Measurements from ENCODE around the gene GPR65.

GPR65 gene

DNA sequence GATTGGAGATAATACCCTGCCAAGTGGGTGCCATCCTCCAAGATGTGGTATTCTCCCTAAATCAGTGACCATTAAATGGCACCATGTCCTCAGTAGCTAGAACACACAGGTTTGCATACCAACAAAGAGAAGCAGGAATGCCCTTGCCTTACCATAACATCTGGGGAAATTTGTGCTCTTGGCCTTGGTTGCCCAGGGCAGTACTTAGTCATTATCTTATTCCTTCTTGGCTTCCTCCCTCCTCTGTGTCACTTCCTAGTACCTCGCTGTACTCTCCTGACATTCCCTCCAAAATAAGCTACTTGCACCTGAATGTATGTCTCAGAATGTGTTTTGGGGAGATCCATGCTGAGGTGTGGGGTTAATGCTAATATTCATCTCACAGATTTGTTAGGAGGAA, 43.4 kb downstream of the GPR65 start:
- TF ChIP-seq POLR2AphosphoS5 (IDR thresholded peaks at IDR 0.05; ENCODE audit: low read depth): no peak
- TF ChIP-seq, protein P1, sequence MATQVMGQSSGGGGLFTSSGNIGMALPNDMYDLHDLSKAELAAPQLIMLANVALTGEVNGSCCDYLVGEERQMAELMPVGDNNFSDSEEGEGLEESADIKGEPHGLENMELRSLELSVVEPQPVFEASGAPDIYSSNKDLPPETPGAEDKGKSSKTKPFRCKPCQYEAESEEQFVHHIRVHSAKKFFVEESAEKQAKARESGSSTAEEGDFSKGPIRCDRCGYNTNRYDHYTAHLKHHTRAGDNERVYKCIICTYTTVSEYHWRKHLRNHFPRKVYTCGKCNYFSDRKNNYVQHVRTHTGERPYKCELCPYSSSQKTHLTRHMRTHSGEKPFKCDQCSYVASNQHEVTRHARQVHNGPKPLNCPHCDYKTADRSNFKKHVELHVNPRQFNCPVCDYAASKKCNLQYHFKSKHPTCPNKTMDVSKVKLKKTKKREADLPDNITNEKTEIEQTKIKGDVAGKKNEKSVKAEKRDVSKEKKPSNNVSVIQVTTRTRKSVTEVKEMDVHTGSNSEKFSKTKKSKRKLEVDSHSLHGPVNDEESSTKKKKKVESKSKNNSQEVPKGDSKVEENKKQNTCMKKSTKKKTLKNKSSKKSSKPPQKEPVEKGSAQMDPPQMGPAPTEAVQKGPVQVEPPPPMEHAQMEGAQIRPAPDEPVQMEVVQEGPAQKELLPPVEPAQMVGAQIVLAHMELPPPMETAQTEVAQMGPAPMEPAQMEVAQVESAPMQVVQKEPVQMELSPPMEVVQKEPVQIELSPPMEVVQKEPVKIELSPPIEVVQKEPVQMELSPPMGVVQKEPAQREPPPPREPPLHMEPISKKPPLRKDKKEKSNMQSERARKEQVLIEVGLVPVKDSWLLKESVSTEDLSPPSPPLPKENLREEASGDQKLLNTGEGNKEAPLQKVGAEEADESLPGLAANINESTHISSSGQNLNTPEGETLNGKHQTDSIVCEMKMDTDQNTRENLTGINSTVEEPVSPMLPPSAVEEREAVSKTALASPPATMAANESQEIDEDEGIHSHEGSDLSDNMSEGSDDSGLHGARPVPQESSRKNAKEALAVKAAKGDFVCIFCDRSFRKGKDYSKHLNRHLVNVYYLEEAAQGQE (IDR thresholded peaks at IDR 0.05; ENCODE audit: insufficient replicate concordance, low read depth): no peak
- TF ChIP-seq, protein P2, sequence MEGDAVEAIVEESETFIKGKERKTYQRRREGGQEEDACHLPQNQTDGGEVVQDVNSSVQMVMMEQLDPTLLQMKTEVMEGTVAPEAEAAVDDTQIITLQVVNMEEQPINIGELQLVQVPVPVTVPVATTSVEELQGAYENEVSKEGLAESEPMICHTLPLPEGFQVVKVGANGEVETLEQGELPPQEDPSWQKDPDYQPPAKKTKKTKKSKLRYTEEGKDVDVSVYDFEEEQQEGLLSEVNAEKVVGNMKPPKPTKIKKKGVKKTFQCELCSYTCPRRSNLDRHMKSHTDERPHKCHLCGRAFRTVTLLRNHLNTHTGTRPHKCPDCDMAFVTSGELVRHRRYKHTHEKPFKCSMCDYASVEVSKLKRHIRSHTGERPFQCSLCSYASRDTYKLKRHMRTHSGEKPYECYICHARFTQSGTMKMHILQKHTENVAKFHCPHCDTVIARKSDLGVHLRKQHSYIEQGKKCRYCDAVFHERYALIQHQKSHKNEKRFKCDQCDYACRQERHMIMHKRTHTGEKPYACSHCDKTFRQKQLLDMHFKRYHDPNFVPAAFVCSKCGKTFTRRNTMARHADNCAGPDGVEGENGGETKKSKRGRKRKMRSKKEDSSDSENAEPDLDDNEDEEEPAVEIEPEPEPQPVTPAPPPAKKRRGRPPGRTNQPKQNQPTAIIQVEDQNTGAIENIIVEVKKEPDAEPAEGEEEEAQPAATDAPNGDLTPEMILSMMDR (IDR thresholded peaks at IDR 0.05; ENCODE audit: insufficient read depth, low read length): no peak
- TF ChIP-seq GABPA (IDR thresholded peaks at IDR 0.05; ENCODE audit: low read depth): no peak
- no peak for TF ChIP-seq SPI1 (IDR thresholded peaks at IDR 0.05; ENCODE audit: borderline replicate concordance, low read depth)
- Histone ChIP-seq H3K4me3 (replicated peaks; ENCODE audit: insufficient read depth, low read length) (no peak overlapping the region), H3K27ac (replicated peaks) (no peak overlapping the region), H3K27me3 (ENCODE audit: insufficient read depth, poor library complexity, severe bottlenecking) (no peaks in the 10 kb centered on the region)
- no peak for DNase-seq (ENCODE audit: low read depth in 1 of 2, low spot score in 1 of 2)

DNA sequence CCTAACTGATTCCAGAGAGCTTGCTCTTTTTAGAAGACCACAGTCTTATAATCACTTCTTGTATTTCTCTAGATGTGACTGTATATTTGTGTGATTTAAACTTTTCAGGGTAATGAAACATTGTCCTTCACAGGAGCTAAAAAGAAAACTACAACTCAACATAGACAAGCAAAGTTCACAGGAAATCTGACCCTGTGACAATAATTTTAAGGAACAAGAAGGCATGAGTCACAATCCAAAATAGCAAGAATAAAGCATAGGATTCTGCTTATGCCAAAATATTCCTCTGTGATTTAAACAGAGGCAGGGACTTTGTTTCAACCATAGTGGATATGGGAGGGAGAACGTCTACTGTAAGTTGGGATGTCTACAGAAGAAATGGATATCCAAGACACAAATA, 44.3 kb downstream of the GPR65 start:
- H3K27ac ChIP-seq (replicated peaks): no peak overlapping the region
- TF ChIP-seq, protein P2 (IDR thresholded peaks at IDR 0.05; ENCODE audit: insufficient read depth, low read length): no peak
- TF ChIP-seq, protein P1 (IDR thresholded peaks at IDR 0.05; ENCODE audit: insufficient replicate concordance, low read depth): no peak
- no peak for TF ChIP-seq POLR2AphosphoS5 (IDR thresholded peaks at IDR 0.05; ENCODE audit: low read depth)
- no peak for TF ChIP-seq GABPA (IDR thresholded peaks at IDR 0.05; ENCODE audit: low read depth)
- no peak for DNase-seq (ENCODE audit: low read depth in 1 of 2, low spot score in 1 of 2)
- H3K4me3 ChIP-seq (replicated peaks; ENCODE audit: insufficient read depth, low read length): no peak overlapping the region
- H3K27me3 ChIP-seq (ENCODE audit: insufficient read depth, poor library complexity, severe bottlenecking): no peaks in the 10 kb centered on the region

DNA sequence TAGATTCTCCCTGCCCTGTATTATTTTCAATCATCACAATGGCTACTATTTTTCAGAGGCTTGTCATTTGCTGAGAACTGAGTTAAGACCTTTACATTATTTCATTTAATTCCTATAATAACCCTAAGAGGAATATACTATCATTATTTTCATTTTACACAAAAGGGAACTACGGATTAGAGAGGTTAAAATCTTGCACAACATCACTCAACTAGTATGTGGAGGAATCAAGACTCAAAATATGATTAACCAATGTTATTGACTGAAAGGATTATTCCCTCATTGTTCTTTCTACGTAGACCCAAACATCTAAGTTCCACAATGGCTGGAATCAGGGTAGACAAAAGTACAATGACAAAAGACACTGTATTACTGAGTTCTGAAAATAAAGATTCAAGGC, 45.0 kb downstream of the GPR65 start:
- DNase-seq (ENCODE audit: low read depth in 1 of 2, low spot score in 1 of 2): no peak
- H3K27ac ChIP-seq (replicated peaks): no peak overlapping the region
- no peak for TF ChIP-seq GABPA (IDR thresholded peaks at IDR 0.05; ENCODE audit: low read depth)
- TF ChIP-seq POLR2AphosphoS5 (IDR thresholded peaks at IDR 0.05; ENCODE audit: low read depth): no peak
- TF ChIP-seq, protein P1 (IDR thresholded peaks at IDR 0.05; ENCODE audit: insufficient replicate concordance, low read depth): no peak
- no peak for TF ChIP-seq SPI1 (IDR thresholded peaks at IDR 0.05; ENCODE audit: borderline replicate concordance, low read depth)
- TF ChIP-seq, protein P2 (IDR thresholded peaks at IDR 0.05; ENCODE audit: insufficient read depth, low read length): no peak
- H3K4me3 ChIP-seq (replicated peaks; ENCODE audit: insufficient read depth, low read length): no peak overlapping the region
- H3K27me3 ChIP-seq (ENCODE audit: insufficient read depth, poor library complexity, severe bottlenecking): no peaks in the 10 kb centered on the region
